HEK293 (cell line): ENCODE results near the gene MDGA2.

Source experiments
- CTCF ChIA-PET: fragments of 350-600 bp; formaldehyde crosslinking; extraction: SDS; loops from one replicate; lab custom pipeline; 2021; ENCODE audit warnings: antibody characterized with exemption; lab: Yijun Ruan, JAX
- POLR2A ChIA-PET: fragments of 300-600 bp; formaldehyde crosslinking; extraction: SDS; loops from one replicate; lab custom pipeline; 2020; ENCODE audit warnings: antibody characterized with exemption, inconsistent platforms; lab: Yijun Ruan, JAX
- H3K27ac ChIP-seq: fragments of 200-500 bp; sonication (Bioruptor generic); 2 replicates; pipeline ENCODE4 v1.5.1; 2014; ENCODE audit warnings: low read depth, low read length, control low read depth, inconsistent platforms; ENCODE audit errors: extremely low read depth
- H3K36me3 ChIP-seq, 2 experiments: fragments of 200-500 bp in 1 of 2; sonication (Bioruptor generic) in 1 of 2; 1 replicate in 1 of 2; 2 replicates in 1 of 2; pipeline ENCODE4 v1.5.1; 2014 to 2017; ENCODE audit warnings: inconsistent platforms in 2 of 2, low read length in 2 of 2; ENCODE audit not compliant: control insufficient read depth in 2 of 2, insufficient read depth in 1 of 2
- H3K4me1 ChIP-seq: fragments of 200-500 bp; sonication (Bioruptor generic); 2 replicates; pipeline ENCODE4 v1.5.1; 2014; ENCODE audit warnings: mild to moderate bottlenecking, low read length, inconsistent platforms; ENCODE audit not compliant: control insufficient read depth, insufficient read depth
- H3K4me3 ChIP-seq: 2 replicates; pipeline ENCODE4 v1.5.1; 2011; ENCODE audit warnings: low read depth, mild to moderate bottlenecking, control low read depth, low read length, moderate library complexity
- H3K9me3 ChIP-seq: fragments of 200-500 bp; sonication (Bioruptor generic); 2 replicates; pipeline ENCODE4 v1.5.1; 2014; ENCODE audit warnings: low read depth, low read length, inconsistent platforms; ENCODE audit not compliant: control insufficient read depth, insufficient read depth
- CTCF ChIP-seq: fragments of 450-650 bp; formaldehyde crosslinking; IDR thresholded peaks from 2 replicates; pipeline ENCODE4 v1.5.1; 2016; ENCODE audit warnings: missing biosample characterization, missing genetic modification characterization
- GLI2 ChIP-seq: fragments of 450-650 bp; formaldehyde crosslinking; IDR thresholded peaks from 2 replicates; pipeline ENCODE4; 2017; ENCODE audit warnings: missing biosample characterization, missing genetic modification characterization, low read depth, borderline replicate concordance
- HOXC10 ChIP-seq: sonication (generic); formaldehyde crosslinking; IDR thresholded peaks from 2 replicates; pipeline ENCODE4 v1.8.1; 2023; ENCODE audit warnings: mild to moderate bottlenecking, missing genetic modification reagents
- KLF1 ChIP-seq: fragments of 450-650 bp; formaldehyde crosslinking; IDR thresholded peaks from 2 replicates; pipeline ENCODE4 v1.5.1; 2016; ENCODE audit warnings: missing biosample characterization, missing genetic modification characterization
- KLF7 ChIP-seq: fragments of 450-650 bp; formaldehyde crosslinking; IDR thresholded peaks from 2 replicates; pipeline ENCODE4 v1.5.1; 2016; ENCODE audit warnings: missing biosample characterization, missing genetic modification characterization, borderline replicate concordance
- MEIS1 ChIP-seq: sonication (generic); formaldehyde crosslinking; IDR thresholded peaks from 2 replicates; pipeline ENCODE4 v1.8.1; 2022; ENCODE audit warnings: missing genetic modification reagents, mild to moderate bottlenecking, borderline replicate concordance
- PBX3 ChIP-seq: sonication (generic); formaldehyde crosslinking; IDR thresholded peaks from 2 replicates; pipeline ENCODE4 v1.8.1; 2022; ENCODE audit warnings: mild to moderate bottlenecking, moderate library complexity, missing genetic modification reagents
- TRIM28 ChIP-seq: IDR thresholded peaks from 2 replicates; pipeline ENCODE4 v1.6.1; 2011; ENCODE audit warnings: low read length, control low read depth, borderline replicate concordance
- ZBTB1 ChIP-seq: fragments of 450-650 bp; formaldehyde crosslinking; IDR thresholded peaks from 2 replicates; pipeline ENCODE4 v1.5.1; 2016; ENCODE audit warnings: missing biosample characterization, missing genetic modification characterization
- ZBTB17 ChIP-seq: fragments of 450-650 bp; formaldehyde crosslinking; IDR thresholded peaks from 2 replicates; pipeline ENCODE4 v1.5.1; 2016; ENCODE audit warnings: missing biosample characterization, missing genetic modification characterization
- ZBTB20 ChIP-seq: fragments of 450-650 bp; formaldehyde crosslinking; IDR thresholded peaks from 2 replicates; pipeline ENCODE4 v1.5.1; 2016; ENCODE audit warnings: missing biosample characterization, missing genetic modification characterization
- ZNF133 ChIP-seq: fragments of 450-650 bp; formaldehyde crosslinking; IDR thresholded peaks from 2 replicates; pipeline ENCODE4 v1.5.1; 2016; ENCODE audit warnings: missing biosample characterization, missing genetic modification characterization
- ZNF221 ChIP-seq: fragments of 450-650 bp; formaldehyde crosslinking; IDR thresholded peaks from 2 replicates; pipeline ENCODE4 v1.5.1; 2017; ENCODE audit warnings: missing biosample characterization, missing genetic modification characterization, borderline replicate concordance
- ZNF223 ChIP-seq: fragments of 450-650 bp; formaldehyde crosslinking; IDR thresholded peaks from 2 replicates; pipeline ENCODE4 v1.5.1; 2016; ENCODE audit warnings: missing biosample characterization, missing genetic modification characterization
- ZNF24 ChIP-seq: fragments of 450-650 bp; formaldehyde crosslinking; IDR thresholded peaks from 2 replicates; pipeline ENCODE4 v1.5.1; 2016; ENCODE audit warnings: missing biosample characterization, missing genetic modification characterization
- ZNF266 ChIP-seq: fragments of 450-650 bp; formaldehyde crosslinking; IDR thresholded peaks from 2 replicates; pipeline ENCODE4 v1.5.1; 2016; ENCODE audit warnings: missing biosample characterization, missing genetic modification characterization, low read depth
- ZNF302 ChIP-seq: fragments of 450-650 bp; formaldehyde crosslinking; IDR thresholded peaks from 2 replicates; pipeline ENCODE4 v1.5.1; 2016; ENCODE audit warnings: missing biosample characterization, missing genetic modification characterization, low read depth
- ZNF311 ChIP-seq: fragments of 450-650 bp; formaldehyde crosslinking; IDR thresholded peaks from 2 replicates; pipeline ENCODE4 v1.5.1; 2017; ENCODE audit warnings: missing biosample characterization, missing genetic modification characterization, borderline replicate concordance
- ZNF391 ChIP-seq: fragments of 450-650 bp; formaldehyde crosslinking; IDR thresholded peaks from 2 replicates; pipeline ENCODE4 v1.5.1; 2016; ENCODE audit warnings: low read depth, missing biosample characterization, missing genetic modification characterization, borderline replicate concordance
- ZNF426 ChIP-seq: fragments of 450-650 bp; formaldehyde crosslinking; IDR thresholded peaks from 2 replicates; pipeline ENCODE4 v1.5.1; 2017; ENCODE audit warnings: missing biosample characterization, missing genetic modification characterization, mild to moderate bottlenecking, inconsistent platforms, moderate library complexity
- ZNF488 ChIP-seq: fragments of 450-650 bp; formaldehyde crosslinking; IDR thresholded peaks from 2 replicates; pipeline ENCODE4 v1.5.1; 2016; ENCODE audit warnings: missing biosample characterization, missing genetic modification characterization
- ZNF501 ChIP-seq: fragments of 450-650 bp; formaldehyde crosslinking; IDR thresholded peaks from 2 replicates; pipeline ENCODE4 v1.5.1; 2016; ENCODE audit warnings: missing biosample characterization, missing genetic modification characterization
- ZNF555 ChIP-seq: fragments of 450-650 bp; formaldehyde crosslinking; conservative IDR thresholded peaks from 2 replicates; pipeline ENCODE4 v1.5.1; 2017; ENCODE audit warnings: missing biosample characterization, mild to moderate bottlenecking, missing genetic modification characterization, inconsistent platforms
- ZNF629 ChIP-seq: fragments of 450-650 bp; formaldehyde crosslinking; IDR thresholded peaks from 2 replicates; pipeline ENCODE4 v1.5.1; 2017; ENCODE audit warnings: missing biosample characterization, missing genetic modification characterization
- ZNF76 ChIP-seq: fragments of 450-650 bp; formaldehyde crosslinking; IDR thresholded peaks from 2 replicates; pipeline ENCODE4; 2016; ENCODE audit warnings: low read depth, missing biosample characterization, missing genetic modification characterization, borderline replicate concordance
- ZNF785 ChIP-seq: fragments of 450-650 bp; formaldehyde crosslinking; IDR thresholded peaks from 2 replicates; pipeline ENCODE4 v1.5.1; 2016; ENCODE audit warnings: missing biosample characterization, missing genetic modification characterization
- TF ChIP-seq, protein P1 (sequence below): fragments of 450-650 bp; formaldehyde crosslinking; IDR thresholded peaks from 2 replicates; pipeline ENCODE4 v1.5.1; 2016; ENCODE audit warnings: missing biosample characterization, missing genetic modification characterization

MDGA2 gene

DNA sequence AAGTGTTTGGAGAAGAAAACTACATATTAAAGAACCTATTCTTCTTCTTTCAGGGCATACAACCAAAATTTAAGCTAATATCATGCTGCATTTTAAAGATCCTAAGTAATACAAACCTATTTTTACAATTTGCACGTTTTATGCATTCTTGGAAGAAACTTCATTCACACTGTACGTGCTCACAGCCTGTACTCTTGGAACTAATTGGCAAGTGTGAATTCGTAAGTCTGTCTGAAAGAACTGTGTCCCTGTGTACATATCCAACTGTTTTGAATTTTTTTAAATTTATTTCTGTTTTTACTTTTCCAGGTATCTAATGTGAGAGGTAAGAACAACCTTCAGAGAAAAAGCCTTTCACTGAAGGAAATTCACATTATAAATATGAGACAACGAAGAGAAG is 347.0 kb downstream of the MDGA2 start (continued):
- no peak for TF ChIP-seq ZNF629 (tag by site-specific recombination)
- TF ChIP-seq MEIS1 (CRISPR knock-in tag) = no peak
- no peak for TF ChIP-seq ZNF501 (tag by site-specific recombination)
- no peak for TF ChIP-seq ZNF785 (tag by site-specific recombination)
- TF ChIP-seq ZNF24 = no peak

GRCh38 chr14:47327336-47327735 is 348.1 kb downstream of the MDGA2 start:
- Histone ChIP-seq H3K36me3 (no peaks in the 10 kb centered on the region), H3K4me1 (no peaks in the 10 kb centered on the region), H3K9me3 (no peaks in the 10 kb centered on the region), H3K27ac (no peak overlapping the region), H3K4me3 (no peak overlapping the region)
- TF ChIP-seq TRIM28 (no peak), KLF1 (tag by site-specific recombination) (no peak), ZNF426 (tag by site-specific recombination) (no peak), ZNF266 (tag by site-specific recombination) (no peak), ZNF311 (tag by site-specific recombination) (no peak), ZNF221 (tag by site-specific recombination) (no peak), ZNF223 (tag by site-specific recombination) (no peak), ZBTB1 (tag by site-specific recombination) (no peak), ZNF76 (tag by site-specific recombination) (no peak), HOXC10 (CRISPR knock-in tag) (no peak), ZNF302 (tag by site-specific recombination) (no peak), PBX3 (CRISPR knock-in tag) (no peak)
- TF ChIP-seq, protein P1, sequence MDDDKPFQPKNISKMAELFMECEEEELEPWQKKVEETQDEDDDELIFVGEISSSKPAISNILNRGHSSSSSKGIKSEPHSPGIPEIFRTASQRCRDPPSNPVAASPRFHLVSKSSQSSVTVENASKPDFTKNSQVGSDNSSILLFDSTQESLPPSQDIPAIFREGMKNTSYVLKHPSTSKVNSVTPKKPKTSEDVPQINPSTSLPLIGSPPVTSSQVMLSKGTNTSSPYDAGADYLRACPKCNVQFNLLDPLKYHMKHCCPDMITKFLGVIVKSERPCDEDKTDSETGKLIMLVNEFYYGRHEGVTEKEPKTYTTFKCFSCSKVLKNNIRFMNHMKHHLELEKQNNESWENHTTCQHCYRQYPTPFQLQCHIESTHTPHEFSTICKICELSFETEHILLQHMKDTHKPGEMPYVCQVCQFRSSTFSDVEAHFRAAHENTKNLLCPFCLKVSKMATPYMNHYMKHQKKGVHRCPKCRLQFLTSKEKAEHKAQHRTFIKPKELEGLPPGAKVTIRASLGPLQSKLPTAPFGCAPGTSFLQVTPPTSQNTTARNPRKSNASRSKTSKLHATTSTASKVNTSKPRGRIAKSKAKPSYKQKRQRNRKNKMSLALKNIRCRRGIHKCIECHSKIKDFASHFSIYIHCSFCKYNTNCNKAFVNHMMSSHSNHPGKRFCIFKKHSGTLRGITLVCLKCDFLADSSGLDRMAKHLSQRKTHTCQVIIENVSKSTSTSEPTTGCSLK (tag by site-specific recombination) = no peak
- CTCF ChIA-PET = no interaction called here
- POLR2A ChIA-PET = no interaction called here

DNA sequence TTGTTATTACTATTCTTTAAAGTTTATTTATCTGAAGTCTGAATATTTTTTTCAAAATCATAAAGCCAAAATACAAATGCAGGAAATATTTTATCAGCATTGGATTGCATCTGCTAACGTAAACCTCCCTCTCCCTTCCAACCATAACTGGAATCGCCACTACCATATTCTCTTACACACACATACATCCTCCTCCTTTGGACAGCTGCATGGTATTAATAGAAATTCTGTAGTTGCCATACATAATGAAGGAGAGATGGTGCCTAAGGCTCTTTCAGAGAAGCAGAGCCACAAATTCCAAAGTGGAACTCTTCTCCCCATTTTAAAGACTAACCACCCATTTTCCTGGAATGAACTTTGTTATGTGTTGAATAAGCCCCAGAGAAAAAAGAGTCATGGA is 352.7 kb downstream of the MDGA2 start:
- ChIA-PET CTCF (no interaction called here), POLR2A (no interaction called here)
- TF ChIP-seq KLF7 (tag by site-specific recombination) = no peak
- TF ChIP-seq ZNF488 (tag by site-specific recombination) = no peak
- no peak for TF ChIP-seq ZNF391
- no peak for TF ChIP-seq ZBTB20
- no peak for TF ChIP-seq GLI2 (tag by site-specific recombination)
- TF ChIP-seq ZNF555 = no peak
- TF ChIP-seq ZBTB17 (tag by site-specific recombination) = no peak
- TF ChIP-seq CTCF (tag by site-specific recombination) = no peak
- no peak for TF ChIP-seq ZNF133 (tag by site-specific recombination)
- Histone ChIP-seq H3K4me1 (no peaks in the 10 kb centered on the region), H3K9me3 (no peaks in the 10 kb centered on the region), H3K36me3 (no peaks in the 10 kb centered on the region), H3K4me3 (no peak overlapping the region), H3K27ac (no peak overlapping the region)
